Measurements from ENCODE around the gene MSI2.

- TF ChIP-seq, protein P1, sequence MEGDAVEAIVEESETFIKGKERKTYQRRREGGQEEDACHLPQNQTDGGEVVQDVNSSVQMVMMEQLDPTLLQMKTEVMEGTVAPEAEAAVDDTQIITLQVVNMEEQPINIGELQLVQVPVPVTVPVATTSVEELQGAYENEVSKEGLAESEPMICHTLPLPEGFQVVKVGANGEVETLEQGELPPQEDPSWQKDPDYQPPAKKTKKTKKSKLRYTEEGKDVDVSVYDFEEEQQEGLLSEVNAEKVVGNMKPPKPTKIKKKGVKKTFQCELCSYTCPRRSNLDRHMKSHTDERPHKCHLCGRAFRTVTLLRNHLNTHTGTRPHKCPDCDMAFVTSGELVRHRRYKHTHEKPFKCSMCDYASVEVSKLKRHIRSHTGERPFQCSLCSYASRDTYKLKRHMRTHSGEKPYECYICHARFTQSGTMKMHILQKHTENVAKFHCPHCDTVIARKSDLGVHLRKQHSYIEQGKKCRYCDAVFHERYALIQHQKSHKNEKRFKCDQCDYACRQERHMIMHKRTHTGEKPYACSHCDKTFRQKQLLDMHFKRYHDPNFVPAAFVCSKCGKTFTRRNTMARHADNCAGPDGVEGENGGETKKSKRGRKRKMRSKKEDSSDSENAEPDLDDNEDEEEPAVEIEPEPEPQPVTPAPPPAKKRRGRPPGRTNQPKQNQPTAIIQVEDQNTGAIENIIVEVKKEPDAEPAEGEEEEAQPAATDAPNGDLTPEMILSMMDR (IDR thresholded peaks at IDR 0.05) = no peak
- no peak for TF ChIP-seq POLR2A (IDR thresholded peaks at IDR 0.05)
- no peak for TF ChIP-seq EP300 (IDR thresholded peaks at IDR 0.05)
Observed at GRCh38 chr17:57726838-57727237, 470.5 kb downstream of the MSI2 start.

Measured in suprapubic skin (tissue), 3 donors.